ENCODE data around the gene USO1. TPM values are rescaled to one million over a fixed set of nuclear protein-coding genes. Genes with fewer than 3 reads are reported as not detected.

The USO1 gene
- total and polyA plus RNA-seq, 2 donors (not counting 3 experiments of a cell fraction or from before 2014, with no cell fraction given), result 29.1 to 66.0 TPM

GRCh38 chr4:75735525-75735924, 11.1 kb downstream of the USO1 start:
- H3K27ac ChIP-seq (ENCODE audit: insufficient read depth, low read depth, low read length), result no peak overlapping the region
- H4K20me1 ChIP-seq (replicated peaks; ENCODE audit: control insufficient read depth, extremely low read depth, insufficient read depth, low read length), result no peaks in the 10 kb centered on the region
- peaks cover 2% of the 10 kb centered on the region for H3K9me1 ChIP-seq (replicated peaks; ENCODE audit: control insufficient read depth, extremely low read depth, insufficient read depth, low read length)
- no peak overlapping the region for H3K9ac ChIP-seq (replicated peaks; ENCODE audit: extremely low read depth, insufficient read depth, low read length)
- H3K27me3 ChIP-seq (ENCODE audit: control insufficient read depth in 2 of 2, insufficient read depth in 2 of 2, low read length in 2 of 2), result no peaks in the 10 kb centered on the region
- DNase-seq (ENCODE audit: low read depth, low spot score) (no peak), FAIRE-seq (no peak)
- no TSS peak for BruUV-seq (replicated peaks)
- CTCF ChIA-PET, result interaction anchor here (0.6 to 1.7 kb wide), 2 partner anchors 11 to 65 kb away, joined by 3 to 4 read pairs; partner anchors contain the start of gene USO1
- H2AFZ ChIP-seq (ENCODE audit: low read depth, low read length), result no peak overlapping the region
- H3K4me1 ChIP-seq (ENCODE audit: control insufficient read depth, extremely low read depth, insufficient read depth, low read length), result no peaks in the 10 kb centered on the region
- H3K79me2 ChIP-seq (ENCODE audit: control insufficient read depth, insufficient read depth, low read length), result peaks cover 48% of the 10 kb centered on the region
- dilution Hi-C loops (cut with MboI; ENCODE audit: extremely low pct_ligation_motif_present, low sequenced_read_pairs) (no loop called here), intact Hi-C loops (cut with micrococcal nuclease) (no loop called here)
- no peaks in the 10 kb centered on the region for H3K9me3 ChIP-seq (replicated peaks; ENCODE audit: control insufficient read depth, insufficient read depth, low read length)
- POLR2A ChIA-PET, result no interaction called here
- peaks cover 0 to 2% of the 10 kb centered on the region in 2 experiments for H3K36me3 ChIP-seq (ENCODE audit: control insufficient read depth in 2 of 2, extremely low read depth in 1 of 2, insufficient read depth in 2 of 2, low read length in 2 of 2)
- TF ChIP-seq POLR2AphosphoS5 (IDR thresholded peaks at IDR 0.05; ENCODE audit: insufficient read depth, low read depth, low read length) (no peak), CTCF (IDR thresholded peaks at IDR 0.05; ENCODE audit: extremely low read depth in 1 of 2, insufficient read depth in 1 of 2, low read depth in 1 of 2, low read length in 2 of 2) (no peak), EZH2 (IDR thresholded peaks at IDR 0.05; ENCODE audit: borderline replicate concordance, low read depth, low read length, severe bottlenecking) (no peak), JUN (IDR thresholded peaks at IDR 0.05; ENCODE audit: borderline replicate concordance, insufficient read depth, insufficient read length, low read depth) (no peak), GATA2 (IDR thresholded peaks at IDR 0.05; ENCODE audit: insufficient read depth, insufficient read length, low read depth, low read length) (no peak), POLR2A (IDR thresholded peaks at IDR 0.05; ENCODE audit: low read depth, low read length) (no peak), FOS (IDR thresholded peaks at IDR 0.05; ENCODE audit: borderline replicate concordance, insufficient read depth, low read length) (no peak), MYC (IDR thresholded peaks at IDR 0.05; ENCODE audit: low read depth, low read length) (no peak), MAX (IDR thresholded peaks at IDR 0.05; ENCODE audit: insufficient read depth, insufficient read length) (no peak)
- H3K4me2 ChIP-seq (ENCODE audit: insufficient read depth, low read length), result no peak overlapping the region
- no peak overlapping the region for H3K4me3 ChIP-seq (replicated peaks in 1 of 3; ENCODE audit: insufficient read depth in 1 of 3, low read depth in 1 of 3, low read length in 3 of 3)
